Measurements from ENCODE around the gene UBA6.

The UBA6 gene

GRCh38 chr4:67712650-67713528 is 11.9 kb upstream of the UBA6 start:
- no peak for TF ChIP-seq CTCF (IDR thresholded peaks at IDR 0.05)

- no peak for TF ChIP-seq CTCF (IDR thresholded peaks at IDR 0.05)
These were observed 11.2 kb upstream of the UBA6 start for GRCh38 chr4:67712000-67712625.

- TF ChIP-seq CTCF (IDR thresholded peaks at IDR 0.05): no peak
These were observed 3.9 kb upstream of the UBA6 start for GRCh38 chr4:67704843-67705242.

- TF ChIP-seq CTCF (IDR thresholded peaks at IDR 0.05): no peak
These were observed 1.2 kb upstream of the UBA6 start for GRCh38 chr4:67702166-67702565.

- no peak for TF ChIP-seq CTCF (IDR thresholded peaks at IDR 0.05)
These were observed 529 bp upstream of the UBA6 start for GRCh38 chr4:67701517-67701850.

GRCh38 chr4:67700116-67700737 is 728 bp downstream of the UBA6 start:
- TF ChIP-seq CTCF (IDR thresholded peaks at IDR 0.05): no peak

GRCh38 chr4:67699603-67700002 is 1.4 kb downstream of the UBA6 start:
- TF ChIP-seq CTCF (IDR thresholded peaks at IDR 0.05): no peak

Measured in LNCAP (cell line).